ENCODE measurements around the gene ATP8A1. TPM values are rescaled to one million over a fixed set of nuclear protein-coding genes. Genes with fewer than 3 reads are reported as not detected.
A peak's percentile ranks its signal among the peaks of the same experiment; 100 is the strongest.
"Not testable (repeated sequence)": the region's sequence is repeated elsewhere in the genome, so short reads cannot be mapped to it uniquely, and the experiment has no call there.

Gene ATP8A1
- 0.73 TPM for polyA plus RNA-seq (2013, experiment 1 of 2; ENCODE audit: insufficient read length)
- polyA plus RNA-seq (2013, experiment 2 of 2; ENCODE audit: insufficient read length): 1.2 TPM

GRCh38 chr4:42656944-42657792 lies at the start of gene ATP8A1:
Gene ATP8A1 (minus strand): TSS chr4:42657105. CDS start chr4:42656873, 232 bp downstream.
- DNase-seq: peak; percentile 89

DNA sequence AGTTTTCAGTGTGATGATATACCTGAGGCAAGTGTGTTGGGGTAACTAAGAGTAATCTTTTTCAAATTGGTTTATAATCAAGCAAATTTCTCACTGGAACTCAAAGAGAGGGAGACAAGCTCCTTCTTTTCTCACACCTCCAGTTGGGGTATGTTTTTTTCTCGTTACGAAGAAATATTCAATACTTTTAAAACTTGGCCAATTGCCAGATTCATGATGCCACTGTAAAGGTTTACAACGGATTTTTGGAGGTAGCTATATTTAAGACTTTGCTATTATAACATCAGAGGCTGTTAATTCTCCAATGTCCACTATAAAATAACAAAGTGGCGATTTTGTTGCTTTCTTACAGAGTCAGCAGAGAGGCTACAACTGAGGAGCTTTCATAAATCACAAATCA lies 49.2 kb upstream of the ATP8A1 start:
- no peak for DNase-seq

- DNase-seq: no peak
Measured at GRCh38 chr4:42703813-42704212, 46.9 kb upstream of the ATP8A1 start.

GRCh38 chr4:42702895-42703294 lies 46.0 kb upstream of the ATP8A1 start:
- no peak for DNase-seq

DNA sequence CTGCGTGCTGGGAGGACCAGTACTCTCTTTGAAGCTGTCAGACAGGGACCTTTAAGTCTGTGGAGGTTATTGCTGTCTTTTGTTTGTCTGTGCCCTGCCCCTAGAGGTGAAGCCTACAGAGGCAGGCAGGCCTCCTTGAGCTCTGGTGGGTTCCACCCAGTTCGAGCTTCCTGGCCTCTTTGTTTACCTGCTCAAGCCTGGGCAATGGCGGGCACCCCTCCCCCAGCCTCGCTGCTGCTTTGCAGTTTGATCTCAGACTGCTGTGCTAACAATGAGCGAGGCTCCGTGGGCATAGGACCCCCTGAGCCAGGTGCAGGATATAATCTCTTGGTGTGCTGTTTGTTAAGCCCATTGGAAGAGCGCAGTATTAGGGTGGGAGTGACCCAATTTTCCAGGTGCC lies 44.9 kb upstream of the ATP8A1 start:
- not testable (repeated sequence) for DNase-seq

DNA sequence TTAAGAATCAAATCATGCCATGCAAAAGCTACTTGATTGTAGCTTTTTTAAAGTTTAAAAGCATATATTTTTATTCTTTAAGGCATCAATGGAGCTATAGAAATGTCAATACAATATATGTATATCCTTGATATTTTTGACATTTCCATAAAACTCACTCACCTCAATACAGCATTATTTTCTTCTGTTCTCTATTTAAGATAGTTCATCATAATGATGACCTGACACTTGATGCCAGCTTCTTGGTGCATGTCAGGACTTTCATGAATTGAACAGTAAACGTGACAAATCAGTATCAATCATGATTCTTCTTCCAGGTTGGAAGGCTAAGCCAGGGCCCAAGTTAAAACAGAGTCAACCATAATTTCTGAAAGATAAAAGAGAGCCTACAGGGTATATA lies 33.6 kb upstream of the ATP8A1 start:
- no peak for DNase-seq

DNA sequence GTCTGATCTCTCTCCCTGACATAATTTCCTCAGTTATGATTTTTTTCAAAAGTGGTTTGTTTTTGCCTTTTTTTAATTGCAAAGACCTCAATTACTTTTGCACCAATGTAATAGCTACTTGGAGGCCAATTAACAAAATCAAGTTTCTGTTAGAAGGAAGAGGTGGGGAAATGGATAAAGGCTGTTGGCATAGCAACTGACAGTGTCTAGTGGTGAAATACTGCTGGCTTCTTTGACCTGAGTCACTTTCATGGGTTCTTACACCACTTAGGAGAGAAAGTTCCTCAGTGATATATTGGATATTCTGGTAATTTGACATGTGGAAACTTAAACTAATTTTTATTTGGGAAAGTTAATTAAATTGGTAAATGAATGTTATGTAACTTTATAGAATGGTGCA lies 26.5 kb upstream of the ATP8A1 start:
- no peak for DNase-seq

DNA sequence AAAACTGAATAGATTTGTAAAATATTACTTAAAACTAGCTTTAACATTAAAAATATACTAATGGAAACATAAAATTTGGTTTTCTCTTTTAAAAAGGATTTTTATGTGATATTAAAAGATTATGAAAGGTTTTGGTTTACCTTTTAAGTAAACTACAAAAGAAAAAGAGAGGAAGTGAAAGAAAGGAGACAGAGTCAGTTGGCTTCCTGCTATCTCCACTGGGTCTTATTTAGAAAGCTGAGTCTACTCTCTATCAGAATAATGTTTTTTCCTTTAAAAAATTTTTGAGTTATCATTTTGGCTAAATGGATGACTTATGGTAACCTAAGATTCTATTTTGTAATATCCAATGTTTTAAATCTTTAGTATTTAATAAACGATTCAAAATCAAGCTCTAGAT lies 21.6 kb upstream of the ATP8A1 start:
- no peak for DNase-seq

GRCh38 chr4:42676066-42676951 lies 19.4 kb upstream of the ATP8A1 start:
- no peak for DNase-seq

- no peak for DNase-seq
Measured at GRCh38 chr4:42673082-42673425, 16.1 kb upstream of the ATP8A1 start.

- DNase-seq: no peak
Measured at GRCh38 chr4:42672359-42673081, 15.6 kb upstream of the ATP8A1 start.

DNA sequence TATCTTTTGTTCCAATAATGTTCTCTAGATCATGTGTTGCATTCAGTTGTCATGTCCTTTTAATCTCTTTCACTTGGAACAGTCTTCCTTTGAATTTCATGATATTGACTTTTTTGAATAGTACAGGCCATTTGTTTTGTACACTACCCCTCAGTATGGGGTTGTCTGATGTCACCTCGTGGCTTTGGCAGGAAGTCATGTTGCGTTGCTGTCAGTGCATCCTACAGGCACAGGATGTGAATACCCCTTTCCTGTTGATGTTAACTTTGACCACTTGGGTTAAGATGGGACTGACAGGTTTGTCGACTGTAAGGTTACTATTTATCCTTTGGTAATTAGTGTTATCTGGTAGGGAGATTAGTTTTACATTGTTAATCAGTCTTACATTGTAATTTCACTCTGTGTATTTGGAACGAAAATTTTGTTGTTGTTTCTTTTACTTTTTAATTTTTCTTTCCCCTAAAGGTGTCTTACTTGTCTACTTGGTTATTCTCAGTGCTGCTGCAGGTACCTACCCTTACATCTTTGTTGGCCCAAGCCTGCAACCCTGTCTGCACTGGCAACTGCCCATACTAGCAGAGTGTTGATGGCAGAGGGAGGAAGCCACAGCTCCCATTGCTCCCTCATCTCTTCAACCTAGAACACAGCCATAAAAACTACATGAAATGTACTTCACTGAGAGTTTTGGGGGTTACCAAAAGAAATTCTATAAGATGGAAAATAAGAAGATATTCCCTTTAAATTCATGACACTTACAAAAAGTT lies 14.7 kb upstream of the ATP8A1 start:
- DNase-seq: no peak

GRCh38 chr4:42658261-42658660 lies 1.4 kb upstream of the ATP8A1 start:
- DNase-seq: no peak

GRCh38 chr4:42656679-42656943 lies 294 bp downstream of the ATP8A1 start:
- no peak for DNase-seq

DNA sequence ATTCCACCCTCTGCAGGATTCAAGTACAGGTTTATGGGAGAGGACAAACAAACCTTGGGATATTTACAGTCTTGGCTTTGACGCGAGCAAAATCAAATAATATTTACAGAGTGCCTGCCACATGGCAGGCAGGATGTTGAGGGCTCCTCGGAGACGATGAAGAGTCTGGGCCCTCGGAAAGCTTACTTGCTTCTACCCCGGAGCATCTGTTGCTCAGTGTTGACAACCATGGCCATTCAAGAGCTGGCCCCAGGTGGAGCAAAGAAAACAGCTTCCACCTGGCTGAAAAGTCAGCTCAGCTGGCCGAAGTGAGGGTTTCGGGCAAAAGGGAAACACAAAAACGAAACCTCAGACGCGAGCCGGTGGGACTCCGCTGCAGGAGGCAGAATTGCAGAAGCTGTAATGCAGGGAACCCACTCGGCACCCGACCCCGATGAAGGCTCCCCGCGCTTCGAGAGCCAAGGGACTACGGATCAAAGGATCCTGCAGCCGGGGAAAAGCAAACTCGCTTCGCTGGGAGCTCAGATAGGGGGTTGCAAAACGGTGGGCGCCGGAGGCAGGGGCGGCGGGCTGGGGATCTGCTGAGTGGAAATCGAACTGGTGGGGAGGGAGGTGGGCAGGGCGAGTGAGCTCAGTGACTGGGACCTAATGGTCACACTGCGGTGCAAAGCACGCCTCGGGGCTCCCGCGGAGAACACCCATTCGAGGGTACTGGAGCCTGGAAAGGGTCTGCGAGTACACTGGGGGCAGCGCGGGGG lies 805 bp downstream of the ATP8A1 start:
- no peak for DNase-seq

DNA sequence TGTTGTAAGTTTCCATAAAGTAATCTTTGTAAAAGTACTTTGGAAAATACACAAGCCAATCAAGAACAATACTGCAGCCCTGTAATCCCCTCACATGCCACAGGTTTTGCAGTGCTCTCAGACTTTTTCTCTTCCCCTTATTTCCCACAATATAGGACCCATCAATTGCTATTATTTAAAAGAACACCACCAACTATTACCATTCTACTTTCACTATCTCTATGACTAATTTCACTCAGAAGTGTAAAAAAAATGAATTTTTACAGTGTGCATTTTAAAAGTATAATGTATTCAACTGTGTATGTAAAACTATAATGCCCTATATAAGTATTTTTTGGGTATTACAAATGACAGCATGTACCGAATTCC lies 1.7 kb downstream of the ATP8A1 start:
- DNase-seq: no peak

DNA sequence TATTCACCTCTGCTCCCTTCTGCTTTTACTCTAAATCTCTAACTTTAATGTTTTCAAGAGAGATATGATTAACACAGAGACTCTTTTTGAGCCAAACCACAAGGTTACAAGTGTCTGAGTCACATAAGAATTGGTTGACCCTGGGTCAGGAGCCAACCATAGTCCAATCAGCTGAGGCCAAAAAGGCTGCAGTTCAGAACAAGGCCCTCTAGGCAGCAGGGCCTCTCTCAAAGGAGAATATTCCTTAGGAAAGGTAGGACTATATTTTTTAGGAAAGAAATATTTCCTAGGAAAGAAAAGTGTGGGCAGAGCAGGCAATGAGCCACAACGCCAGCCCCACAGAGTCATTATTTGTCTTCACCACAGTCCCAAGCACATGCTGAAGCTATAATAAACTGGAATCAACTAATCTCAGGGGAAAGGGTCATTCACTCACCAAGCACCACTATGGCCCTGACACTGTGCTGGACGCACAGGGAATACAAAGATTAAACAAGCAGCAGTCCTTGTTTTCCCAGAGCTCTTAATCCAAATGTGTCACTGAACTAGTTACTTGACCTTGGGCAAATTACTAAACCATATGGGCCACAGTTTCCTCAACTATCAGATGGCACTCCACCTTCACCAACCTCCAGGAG lies 2.2 kb downstream of the ATP8A1 start:
- DNase-seq: peak; percentile 31

DNA sequence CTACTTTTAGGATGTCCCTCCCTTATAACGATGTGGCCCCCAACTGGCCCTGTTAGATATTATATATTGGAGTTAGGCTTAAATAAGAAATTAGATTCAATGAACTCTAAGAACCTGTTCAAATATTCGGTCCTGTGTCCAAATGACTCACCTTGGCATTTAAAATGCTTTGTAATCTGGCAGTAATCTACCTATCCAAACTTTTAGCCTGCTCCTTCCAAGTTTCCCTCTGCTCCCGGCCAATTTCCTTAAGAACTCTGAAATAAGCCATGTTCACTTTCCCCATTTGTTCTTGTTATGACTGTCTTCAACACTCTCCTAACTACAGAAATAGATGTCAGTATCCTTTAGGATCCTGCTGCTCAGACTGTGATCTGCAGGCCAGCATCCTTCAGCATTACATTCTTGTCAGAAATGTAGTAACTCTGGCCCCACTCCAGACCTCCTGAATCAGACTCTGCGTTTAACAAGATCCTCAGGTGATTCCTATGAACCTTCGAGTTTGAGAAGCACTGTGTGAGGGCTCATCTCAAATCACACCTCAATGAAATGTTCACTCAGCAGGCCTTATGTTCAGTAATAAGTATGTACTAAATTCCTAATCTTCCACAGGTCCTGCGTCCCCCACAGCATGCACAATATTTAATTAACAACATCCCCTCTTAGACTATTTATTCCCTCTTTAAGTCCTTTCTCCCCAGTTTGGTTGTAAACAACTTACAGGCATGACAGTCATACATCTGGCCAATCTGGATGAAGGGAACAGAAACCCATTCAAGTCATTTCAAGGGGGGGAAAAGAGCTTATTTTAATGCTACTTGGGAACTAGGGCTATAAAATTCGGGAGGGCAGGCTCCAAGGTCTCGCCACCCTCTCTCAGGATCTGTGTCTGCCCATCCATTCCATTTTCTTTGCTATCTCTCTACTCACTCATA lies 3.0 kb downstream of the ATP8A1 start:
- no peak for DNase-seq

DNA sequence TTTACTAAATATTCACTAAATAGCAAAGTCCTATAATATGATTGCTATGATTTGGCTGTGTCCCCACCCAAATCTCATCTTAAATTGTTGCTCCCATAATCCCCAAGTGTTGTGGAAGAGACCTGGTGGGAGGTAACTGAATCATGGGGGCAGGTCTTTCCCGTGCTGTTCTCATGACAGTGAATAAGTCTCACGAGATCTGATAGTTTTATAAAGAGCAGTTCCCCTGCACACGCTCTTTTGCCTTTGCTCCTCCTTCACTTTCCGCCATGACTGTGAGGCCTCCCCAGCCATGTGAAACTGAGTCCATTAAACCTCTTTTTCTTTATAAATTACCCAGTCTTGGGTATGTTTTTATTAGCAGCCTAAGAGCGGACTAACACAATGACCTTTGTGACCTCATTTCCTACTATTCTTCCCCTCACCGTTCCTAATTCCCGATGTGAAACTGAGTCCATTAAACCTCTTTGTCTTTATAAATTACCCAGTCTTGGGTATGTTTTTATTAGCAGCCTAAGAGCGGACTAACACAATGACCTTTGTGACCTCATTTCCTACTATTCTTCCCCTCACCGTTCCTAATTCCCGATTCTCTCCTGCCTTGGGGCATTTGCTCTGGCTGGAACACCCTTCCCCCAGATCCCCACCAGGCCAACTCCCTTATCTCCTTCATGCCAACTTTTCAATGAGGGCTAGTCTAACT lies 4.2 kb downstream of the ATP8A1 start:
- not testable (repeated sequence) for DNase-seq
